Fibroblast of lung (primary cell): ENCODE results near the gene ALOX12B.

ENCODE experiments used
- CTCF ChIP-seq, 2 donors: IDR thresholded peaks in 1 of 2; conservative IDR thresholded peaks in 1 of 2; 1 replicate in 1 of 2; 2 replicates in 1 of 2; pipeline ENCODE4 v1.5.1; 2011 to 2012; ENCODE audit warnings: low read length in 2 of 2, control low read depth in 1 of 2, inconsistent platforms in 1 of 2, low read depth in 1 of 2, mild to moderate bottlenecking in 1 of 2
- EZH2 ChIP-seq: IDR thresholded peaks from 2 replicates; pipeline ENCODE4 v1.5.1; 2012; ENCODE audit warnings: low read length, control low read depth, mild to moderate bottlenecking; ENCODE audit errors: missing control alignments

DNA sequence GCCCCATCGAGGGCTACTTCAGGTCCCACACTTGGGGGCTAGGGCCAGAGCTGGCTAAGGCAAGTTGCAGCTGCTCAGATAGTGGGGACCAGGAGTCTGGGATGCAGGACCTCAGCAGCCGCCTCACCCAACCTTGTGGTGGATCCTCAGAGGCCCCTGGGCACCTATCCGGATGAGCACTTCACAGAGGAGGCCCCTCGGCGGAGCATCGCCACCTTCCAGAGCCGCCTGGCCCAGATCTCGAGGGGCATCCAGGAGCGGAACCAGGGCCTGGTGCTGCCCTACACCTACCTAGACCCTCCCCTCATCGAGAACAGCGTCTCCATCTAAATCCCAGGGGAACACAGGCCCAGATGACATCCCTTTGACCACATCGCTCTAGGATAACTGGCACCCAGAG, 39.3 kb downstream of the ALOX12B start:
- TF ChIP-seq CTCF (conservative IDR thresholded peaks at IDR 0.05 in 1 of 2, IDR thresholded peaks at IDR 0.05 in 1 of 2; ENCODE audit: low read depth in 1 of 2, low read length in 2 of 2) (no peak), EZH2 (no peak)
